DMS53 (cell line): Measurements from ENCODE around the gene PTPRN2.
"Not testable (repeated sequence)": the region's sequence is repeated elsewhere in the genome, so short reads cannot be mapped to it uniquely, and the experiment has no call there.

ENCODE experiments used
- DNase-seq: peaks from one replicate; lab custom pipeline; 2025; lab: John Stamatoyannopoulos, UW

PTPRN2 gene

DNA sequence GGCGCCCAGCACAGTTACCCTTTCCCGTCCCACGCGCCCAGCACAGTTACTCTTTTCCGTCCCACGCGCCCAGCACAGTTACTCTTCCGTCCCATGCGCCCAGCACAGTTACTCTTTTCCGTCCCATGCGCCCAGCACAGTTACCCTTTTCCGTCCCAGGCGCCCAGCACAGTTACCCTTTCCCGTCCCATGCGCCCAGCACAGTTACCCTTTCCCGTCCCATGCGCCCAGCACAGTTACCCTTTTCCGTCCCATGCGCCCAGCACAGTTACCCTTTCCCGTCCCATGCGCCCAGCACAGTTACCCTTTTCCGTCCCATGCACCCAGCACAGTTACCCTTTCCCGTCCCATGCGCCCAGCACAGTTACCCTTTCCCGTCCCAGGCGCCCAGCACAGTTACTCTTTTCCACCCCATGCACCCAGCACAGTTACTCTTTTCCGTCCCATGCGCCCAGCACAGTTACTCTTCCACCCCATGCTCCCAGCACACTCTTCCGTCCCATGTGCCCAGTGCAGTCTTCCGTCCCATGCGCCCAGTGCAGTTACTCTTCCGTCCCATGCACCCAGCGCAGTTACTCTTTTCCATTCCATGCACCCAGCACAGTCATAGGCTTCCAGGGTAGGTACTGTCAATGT, 853.7 kb downstream of the PTPRN2 start:
- DNase-seq = not testable (repeated sequence)

- DNase-seq = peak; percentile 17
These were observed 856.5 kb downstream of the PTPRN2 start for GRCh38 chr7:157731126-157731525.

GRCh38 chr7:157730614-157731013, 857.0 kb downstream of the PTPRN2 start:
- DNase-seq = no peak

DNA sequence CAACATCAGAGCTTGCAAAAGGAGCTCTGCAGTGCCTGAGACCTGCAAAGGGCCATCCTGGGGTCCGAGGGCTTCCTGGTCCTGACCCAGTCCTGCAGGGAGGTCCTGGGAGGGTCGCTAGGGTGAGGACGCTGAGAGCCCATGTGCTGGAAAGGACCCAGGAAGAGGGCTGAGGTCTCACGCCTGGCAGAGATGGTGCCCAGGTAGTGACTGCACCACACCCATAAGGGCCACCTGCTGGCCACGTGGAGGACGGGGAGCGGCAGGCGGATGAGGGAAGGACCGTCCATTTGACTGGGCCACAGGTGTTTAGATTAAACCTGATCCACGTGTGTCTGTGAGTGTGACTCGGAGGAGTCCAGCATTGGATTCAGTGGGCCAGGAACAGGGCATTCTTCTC, 858.1 kb downstream of the PTPRN2 start:
- DNase-seq = peak; percentile 32

DNA sequence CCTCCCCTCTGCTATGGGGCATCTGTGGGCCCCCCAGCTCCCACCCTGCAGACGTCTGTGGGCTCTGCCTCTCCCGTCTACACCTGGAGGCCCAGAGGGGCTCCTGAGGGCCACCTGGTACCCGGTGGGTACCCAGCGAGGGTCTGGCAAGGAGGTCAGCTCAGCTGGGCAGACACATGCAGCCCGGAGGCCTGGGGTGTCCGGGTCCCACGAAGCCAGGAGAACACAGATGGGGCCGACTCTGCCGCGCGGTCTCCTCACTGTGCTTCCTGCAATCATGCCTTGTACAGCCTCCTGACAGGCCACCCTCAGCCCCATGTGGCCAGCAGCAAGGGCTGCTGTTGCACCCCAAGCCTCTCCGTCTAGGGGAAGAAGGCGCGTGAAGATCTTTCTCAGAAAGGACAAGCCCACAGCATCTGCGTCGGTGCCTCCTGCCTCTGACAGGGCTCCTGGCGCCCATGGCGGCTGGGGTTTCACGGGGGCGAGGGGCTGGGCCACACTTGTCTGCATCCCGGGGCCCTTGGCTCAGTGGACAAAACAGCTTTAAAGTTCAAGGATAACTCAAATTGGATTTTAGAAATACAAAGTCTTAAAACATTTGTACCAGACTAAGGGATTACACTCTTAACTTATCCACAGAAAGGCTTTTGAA, 859.5 kb downstream of the PTPRN2 start:
- no peak for DNase-seq

DNA sequence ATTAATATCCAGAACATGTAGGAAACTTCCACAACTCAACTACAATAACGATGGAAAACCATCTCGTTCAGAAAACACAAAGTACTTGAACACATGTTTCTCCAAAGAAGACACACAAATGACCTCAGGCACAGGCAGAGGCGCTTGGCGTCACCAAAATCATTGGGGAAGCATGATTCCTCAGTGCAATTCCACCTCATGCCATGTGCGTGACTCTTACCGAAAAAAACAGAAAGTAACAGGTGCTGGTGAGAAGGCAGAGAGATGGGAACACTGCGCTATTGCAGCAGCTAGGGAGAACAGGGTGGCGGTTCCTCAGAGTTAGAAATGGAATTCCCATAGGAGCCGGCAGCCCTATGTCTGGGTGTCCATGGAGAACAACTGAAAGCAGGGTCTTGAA, 860.9 kb downstream of the PTPRN2 start:
- DNase-seq = no peak

- not testable (repeated sequence) for DNase-seq
These were observed 862.3 kb downstream of the PTPRN2 start for GRCh38 chr7:157725312-157725711.

- DNase-seq = no peak
These were observed 864.4 kb downstream of the PTPRN2 start for GRCh38 chr7:157723205-157723604.

GRCh38 chr7:157722137-157723060, 865.2 kb downstream of the PTPRN2 start:
- DNase-seq = no peak

DNA sequence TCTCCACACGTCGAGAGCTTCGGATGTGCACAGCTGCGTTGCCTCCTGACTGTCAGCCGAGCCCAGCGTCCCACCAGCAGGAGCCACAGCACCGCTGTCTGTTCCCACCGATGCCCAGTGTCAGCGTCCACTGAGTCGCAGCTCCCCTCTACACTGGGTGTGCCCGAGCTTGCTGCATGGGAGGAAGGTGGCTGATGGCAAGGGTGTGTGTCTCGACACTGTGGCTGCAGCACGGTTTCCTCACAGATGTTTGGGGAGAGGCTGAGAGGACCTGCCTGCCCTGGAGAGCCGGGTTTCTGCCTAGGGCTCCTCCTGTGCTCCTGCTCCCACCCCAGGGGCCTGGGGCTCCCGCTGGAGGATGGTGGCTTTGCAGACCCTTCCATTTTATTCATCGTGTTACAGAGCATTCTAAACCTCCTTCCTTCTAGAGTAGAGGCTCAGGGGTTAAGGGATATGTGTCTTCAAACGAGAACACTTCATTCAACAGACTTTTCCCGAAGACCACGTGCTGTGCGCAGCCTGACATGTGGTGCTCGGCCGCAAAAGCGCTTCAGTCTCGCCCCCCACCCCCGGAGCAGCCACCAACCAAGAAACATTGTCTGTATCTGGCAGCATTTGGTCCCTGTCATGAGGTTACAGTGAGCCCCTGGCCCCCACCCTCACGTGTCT, 866.0 kb downstream of the PTPRN2 start:
- DNase-seq = no peak

DNA sequence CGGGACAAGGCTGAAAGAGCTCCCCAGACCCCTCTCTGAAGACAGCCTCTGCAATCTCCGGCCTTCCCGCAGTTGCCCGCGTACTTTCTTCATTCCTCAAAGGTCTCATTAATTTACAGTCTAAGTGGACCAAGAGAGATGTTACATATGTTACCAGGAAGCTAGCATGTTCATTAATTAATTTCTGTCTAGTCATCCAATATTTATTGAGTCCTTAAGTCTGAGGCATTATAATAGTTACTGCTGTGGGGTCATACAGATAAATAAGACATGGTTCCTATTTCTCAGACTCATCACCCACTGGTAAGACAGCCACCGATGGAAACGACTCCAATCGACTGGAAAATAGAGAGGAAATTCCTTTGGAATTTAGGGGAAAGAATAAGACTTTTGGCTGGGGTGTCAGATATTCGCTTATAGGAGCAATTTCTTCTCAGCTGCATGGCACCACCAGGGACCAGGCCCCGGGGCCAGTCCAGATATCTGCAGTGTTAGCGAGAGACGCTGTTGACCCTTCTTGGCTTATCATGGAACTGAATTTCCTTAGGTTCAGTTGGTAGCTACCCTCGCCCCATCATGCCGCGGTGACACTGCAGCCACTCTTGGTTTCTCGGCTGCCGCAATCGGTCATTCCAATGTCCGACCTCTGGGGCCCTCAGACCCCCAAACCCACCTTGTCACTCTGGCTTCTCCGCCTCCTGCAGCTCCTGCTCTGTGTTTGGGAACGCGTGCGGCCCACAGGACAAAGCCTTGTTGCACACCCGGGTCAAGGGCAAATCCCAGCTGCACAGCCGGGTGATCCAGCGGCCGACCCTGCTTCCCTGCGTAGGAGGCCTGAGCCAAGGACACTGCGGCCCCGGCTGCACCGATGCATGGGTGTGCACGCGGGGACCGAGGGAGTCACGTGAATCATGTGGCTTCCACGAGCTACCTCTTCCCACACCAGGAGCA, 867.6 kb downstream of the PTPRN2 start:
- DNase-seq = no peak

GRCh38 chr7:157719008-157719682, 868.5 kb downstream of the PTPRN2 start:
- no peak for DNase-seq

- no peak for DNase-seq
These were observed 869.2 kb downstream of the PTPRN2 start for GRCh38 chr7:157718303-157719007.

GRCh38 chr7:157717211-157718174, 870.1 kb downstream of the PTPRN2 start:
- no peak for DNase-seq

- DNase-seq = no peak
These were observed 871.7 kb downstream of the PTPRN2 start for GRCh38 chr7:157715938-157716280.

- no peak for DNase-seq
These were observed 872.3 kb downstream of the PTPRN2 start for GRCh38 chr7:157715071-157715937.

- no peak for DNase-seq
These were observed 873.2 kb downstream of the PTPRN2 start for GRCh38 chr7:157714166-157715070.
